Neural crest cell (in vitro differentiated cells): Measurements from ENCODE around the gene ARHGAP21. TPM values are rescaled to one million over a fixed set of nuclear protein-coding genes. Genes with fewer than 3 reads are reported as not detected.

ENCODE experiments used
- DNase-seq: peaks from one replicate; pipeline ENCODE4 v3.0.0; 2021; ENCODE audit warnings: low read depth, mixed read lengths, low spot score
- H3K27ac Mint-ChIP-seq: one replicate; pipeline ENCODE4 v1.8.0; 2021; ENCODE audit warnings: mild to moderate bottlenecking, mixed read lengths; ENCODE audit not compliant: unreplicated experiment
- H3K27me3 Mint-ChIP-seq: 2 replicates; pipeline ENCODE4 v1.8.0; 2021; ENCODE audit warnings: low read depth, mild to moderate bottlenecking, mixed read lengths
- H3K36me3 Mint-ChIP-seq: 2 replicates; pipeline ENCODE4 v1.8.0; 2021; ENCODE audit warnings: low read depth, mild to moderate bottlenecking, mixed read lengths
- H3K4me1 Mint-ChIP-seq: 2 replicates; pipeline ENCODE4 v1.8.0; 2021; ENCODE audit warnings: mixed read lengths
- H3K4me3 Mint-ChIP-seq: one replicate; pipeline ENCODE4 v1.8.0; 2021; ENCODE audit warnings: mild to moderate bottlenecking, mixed read lengths
- H3K9me3 Mint-ChIP-seq: 2 replicates; pipeline ENCODE4 v1.8.0; 2021; ENCODE audit warnings: mixed read lengths
- total RNA-seq: library from RNA; stranded (reverse); gene quantifications from 2 replicates; pipeline ENCODE4 v1.2.1, GENCODE V29; 2021
- TF ChIP-seq, protein P1 (sequence below): fragments of 200-600 bp; sonication (generic); conservative IDR thresholded peaks from 2 replicates; pipeline ENCODE4 v1.5.0; 2021; ENCODE audit warnings: antibody characterized with exemption, mild to moderate bottlenecking

The ARHGAP21 gene
- total RNA-seq, 1 donor from 2014 or later = 108 TPM

DNA sequence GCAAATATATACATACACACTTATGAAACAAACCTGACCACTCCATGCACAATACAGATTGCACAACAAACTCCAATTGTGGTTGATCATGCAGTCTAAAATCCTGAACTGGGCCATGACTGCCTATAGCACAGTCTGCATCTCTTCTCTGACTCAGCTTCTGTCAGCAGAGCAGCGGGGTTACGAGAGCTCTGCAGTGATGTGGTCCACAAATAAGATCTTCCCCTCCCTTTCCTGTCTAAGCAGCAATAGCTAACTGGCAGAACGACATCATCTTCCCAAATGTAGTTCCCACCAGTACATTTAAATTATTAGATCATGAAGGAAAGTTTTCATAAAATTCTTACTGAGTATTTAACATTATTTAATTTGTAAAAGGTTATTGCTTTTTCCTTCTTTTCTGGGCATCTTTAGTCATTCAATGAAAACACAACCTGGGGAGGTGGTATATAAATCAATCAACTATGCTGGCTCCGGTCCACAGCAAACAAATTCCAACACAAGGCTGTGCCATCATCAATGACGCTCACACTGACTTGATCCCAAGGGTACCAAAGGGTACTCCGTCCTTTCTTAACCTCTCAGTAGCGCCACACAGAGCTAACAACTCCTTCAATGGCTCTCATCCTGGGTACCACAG, 17.1 kb downstream of the ARHGAP21 start:
- Mint-ChIP-seq H3K27ac (no peak overlapping the region), H3K4me1 (peaks cover 17% of the 10 kb centered on the region), H3K4me3 (no peak overlapping the region), H3K27me3 (no peaks in the 10 kb centered on the region), H3K9me3 (peaks cover 5% of the 10 kb centered on the region), H3K36me3 (peaks cover 7% of the 10 kb centered on the region)
- DNase-seq = no peak
- TF ChIP-seq, protein P1, sequence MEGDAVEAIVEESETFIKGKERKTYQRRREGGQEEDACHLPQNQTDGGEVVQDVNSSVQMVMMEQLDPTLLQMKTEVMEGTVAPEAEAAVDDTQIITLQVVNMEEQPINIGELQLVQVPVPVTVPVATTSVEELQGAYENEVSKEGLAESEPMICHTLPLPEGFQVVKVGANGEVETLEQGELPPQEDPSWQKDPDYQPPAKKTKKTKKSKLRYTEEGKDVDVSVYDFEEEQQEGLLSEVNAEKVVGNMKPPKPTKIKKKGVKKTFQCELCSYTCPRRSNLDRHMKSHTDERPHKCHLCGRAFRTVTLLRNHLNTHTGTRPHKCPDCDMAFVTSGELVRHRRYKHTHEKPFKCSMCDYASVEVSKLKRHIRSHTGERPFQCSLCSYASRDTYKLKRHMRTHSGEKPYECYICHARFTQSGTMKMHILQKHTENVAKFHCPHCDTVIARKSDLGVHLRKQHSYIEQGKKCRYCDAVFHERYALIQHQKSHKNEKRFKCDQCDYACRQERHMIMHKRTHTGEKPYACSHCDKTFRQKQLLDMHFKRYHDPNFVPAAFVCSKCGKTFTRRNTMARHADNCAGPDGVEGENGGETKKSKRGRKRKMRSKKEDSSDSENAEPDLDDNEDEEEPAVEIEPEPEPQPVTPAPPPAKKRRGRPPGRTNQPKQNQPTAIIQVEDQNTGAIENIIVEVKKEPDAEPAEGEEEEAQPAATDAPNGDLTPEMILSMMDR = no peak

DNA sequence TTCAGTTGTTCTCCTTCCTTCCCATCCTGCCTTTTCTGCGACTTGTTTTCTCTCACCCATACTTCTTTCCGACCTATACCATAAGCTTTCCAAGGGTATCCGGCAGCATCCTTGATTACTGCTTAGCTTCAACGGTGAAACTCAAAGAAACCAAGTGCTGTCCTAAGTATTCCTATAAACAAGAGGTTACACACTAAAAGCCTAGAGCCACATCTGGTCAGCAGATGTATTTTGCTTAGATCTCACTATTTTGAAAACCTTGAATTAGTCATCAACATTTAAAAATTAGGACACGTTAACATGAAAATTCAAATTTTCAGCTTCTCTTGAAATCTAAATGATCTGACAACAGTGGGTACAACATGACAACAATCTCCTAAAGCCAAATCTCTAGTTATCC, 20.0 kb downstream of the ARHGAP21 start:
- peaks cover 2% of the 10 kb centered on the region for H3K36me3 Mint-ChIP-seq
- peaks cover 3% of the 10 kb centered on the region for H3K9me3 Mint-ChIP-seq
- peaks cover 15% of the 10 kb centered on the region for H3K4me1 Mint-ChIP-seq
- H3K27ac Mint-ChIP-seq = no peak overlapping the region
- TF ChIP-seq, protein P1 = no peak
- H3K4me3 Mint-ChIP-seq = no peak overlapping the region
- no peaks in the 10 kb centered on the region for H3K27me3 Mint-ChIP-seq
- DNase-seq = no peak

DNA sequence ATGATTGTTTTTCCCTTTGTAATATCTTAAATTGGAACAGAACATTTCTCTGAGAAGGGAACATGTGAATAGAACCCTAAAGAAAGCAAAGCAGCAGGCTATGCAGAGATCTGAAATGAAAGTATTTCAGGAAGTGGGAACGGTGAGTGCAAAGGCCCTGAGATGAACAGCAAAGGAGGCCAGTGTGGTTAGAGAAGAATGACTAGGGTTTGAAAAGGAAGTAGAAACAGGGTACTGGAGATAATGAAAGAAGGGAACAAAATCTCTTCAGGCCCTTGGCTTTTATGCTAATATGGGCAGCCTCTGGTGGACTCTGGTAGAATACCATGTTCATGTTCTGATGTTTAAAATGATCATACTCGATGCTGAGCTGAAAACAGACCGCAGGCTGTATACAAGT, 22.2 kb downstream of the ARHGAP21 start:
- H3K27me3 Mint-ChIP-seq = no peaks in the 10 kb centered on the region
- peaks cover 3% of the 10 kb centered on the region for H3K9me3 Mint-ChIP-seq
- H3K27ac Mint-ChIP-seq = no peak overlapping the region
- peaks cover 23% of the 10 kb centered on the region for H3K4me1 Mint-ChIP-seq
- TF ChIP-seq, protein P1 = no peak
- H3K36me3 Mint-ChIP-seq = peaks cover 2% of the 10 kb centered on the region
- DNase-seq = no peak
- no peak overlapping the region for H3K4me3 Mint-ChIP-seq

DNA sequence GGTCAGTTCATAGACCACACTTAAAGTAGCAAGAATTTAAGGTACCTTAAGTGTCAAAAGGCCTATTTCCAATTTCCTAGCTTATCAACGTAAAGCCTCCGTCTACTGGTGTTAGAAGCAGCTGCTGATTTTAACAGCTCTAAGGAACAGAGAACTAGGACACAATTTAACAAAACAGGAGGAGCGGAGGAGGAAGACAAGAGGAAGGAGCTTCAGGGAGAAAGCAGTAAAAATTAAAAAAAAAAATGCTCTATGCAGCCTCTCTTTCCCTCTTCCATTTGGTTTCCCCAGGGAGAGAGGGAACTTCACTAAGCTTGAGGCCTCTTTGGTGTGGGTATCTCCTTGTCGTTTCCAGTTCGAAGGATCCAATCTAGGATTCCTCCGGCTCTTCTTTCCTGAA, 22.7 kb downstream of the ARHGAP21 start:
- H3K4me1 Mint-ChIP-seq = peaks cover 23% of the 10 kb centered on the region
- peaks cover 2% of the 10 kb centered on the region for H3K36me3 Mint-ChIP-seq
- H3K27me3 Mint-ChIP-seq = no peaks in the 10 kb centered on the region
- peaks cover 3% of the 10 kb centered on the region for H3K9me3 Mint-ChIP-seq
- TF ChIP-seq, protein P1 = no peak
- DNase-seq = no peak
- H3K4me3 Mint-ChIP-seq = no peak overlapping the region
- H3K27ac Mint-ChIP-seq = no peak overlapping the region

DNA sequence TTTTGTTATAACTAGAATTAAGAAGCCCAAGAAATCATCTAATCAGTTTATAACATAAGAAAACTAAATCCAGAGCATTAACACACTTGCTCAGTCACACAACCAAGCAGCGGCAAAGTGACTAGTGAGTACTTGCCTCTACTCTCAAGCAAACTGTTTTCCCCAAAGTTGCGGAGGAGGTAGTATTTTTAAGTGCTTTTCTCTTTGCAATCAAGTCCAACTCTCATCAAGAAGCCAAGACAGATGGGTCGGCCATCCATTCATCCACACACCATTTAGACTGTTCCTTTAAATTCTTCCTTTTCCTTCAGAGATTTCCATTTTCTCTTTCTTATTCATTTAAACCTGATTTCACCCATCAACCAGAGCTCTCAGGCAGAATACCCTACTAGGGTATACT, 25.4 kb downstream of the ARHGAP21 start:
- Mint-ChIP-seq H3K27me3 (no peaks in the 10 kb centered on the region), H3K4me1 (peaks cover 24% of the 10 kb centered on the region), H3K27ac (no peak overlapping the region), H3K4me3 (no peak overlapping the region), H3K36me3 (peaks cover 2% of the 10 kb centered on the region), H3K9me3 (peaks cover 3% of the 10 kb centered on the region)
- TF ChIP-seq, protein P1 = no peak
- no peak for DNase-seq
